ENCODE measurements around the gene KCNMA1. TPM values are rescaled to one million over a fixed set of nuclear protein-coding genes. Genes with fewer than 3 reads are reported as not detected.

The KCNMA1 gene
- total RNA-seq, 1 experiment from 2014 or later: 0.70 TPM

DNA sequence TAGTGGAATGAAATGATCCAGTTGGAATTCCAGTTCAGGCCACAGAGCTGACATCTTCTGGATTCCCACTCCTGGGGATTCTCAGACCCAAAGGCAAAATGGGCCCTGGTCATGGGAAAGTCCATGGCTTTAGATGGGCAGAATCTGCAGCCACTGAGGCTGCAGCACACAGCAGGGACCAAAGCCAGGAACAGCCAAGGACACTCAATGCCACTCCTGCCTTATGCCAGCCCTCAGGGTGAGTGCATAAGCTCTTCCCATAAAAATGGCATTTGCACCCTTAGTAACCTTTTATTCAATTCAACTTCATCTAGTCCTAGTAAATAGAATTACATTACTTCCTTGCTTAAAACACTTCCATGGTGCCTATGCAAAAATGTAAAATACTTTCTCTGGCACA lies 274.4 kb downstream of the KCNMA1 start:
- CTCF ChIA-PET: no interaction called here
- intact Hi-C loops (cut with micrococcal nuclease; ENCODE audit: unreplicated experiment): no loop called here

GRCh38 chr10:77361831-77362230 lies 275.8 kb downstream of the KCNMA1 start:
- no peak for DNase-seq
- H3K27ac ChIP-seq: no peak overlapping the region
- H2AFZ ChIP-seq: no peak overlapping the region
- BruUV-seq (replicated peaks): no TSS peak
- no peaks in the 10 kb centered on the region for H3K27me3 ChIP-seq (ENCODE audit: insufficient read depth, low read depth)
- no peak overlapping the region for H3K4me2 ChIP-seq
- peaks cover 6% of the 10 kb centered on the region; the same call in 1 of the 2 replicates for H3K4me1 ChIP-seq (replicated peaks; ENCODE audit: insufficient read depth)
- TF ChIP-seq CTCF (conservative IDR thresholded peaks at IDR 0.05) (no peak), EZH2 (IDR thresholded peaks at IDR 0.05; ENCODE audit: low read depth) (no peak)
- no peaks in the 10 kb centered on the region for H4K20me1 ChIP-seq (ENCODE audit: insufficient read depth)
- CTCF ChIA-PET: no interaction called here
- no peaks in the 10 kb centered on the region for H3K79me2 ChIP-seq (ENCODE audit: low read depth)
- no peaks in the 10 kb centered on the region for H3F3A ChIP-seq (ENCODE audit: insufficient read depth, low read depth)
- no peaks in the 10 kb centered on the region for H3K9me3 ChIP-seq (ENCODE audit: insufficient read depth, low read depth)
- no peaks in the 10 kb centered on the region for H3K36me3 ChIP-seq (ENCODE audit: low read depth)
- intact Hi-C loops (cut with micrococcal nuclease; ENCODE audit: unreplicated experiment): no loop called here
- H3K4me3 ChIP-seq: no peak overlapping the region
- POLR2A ChIA-PET (ENCODE audit: unreplicated experiment): no interaction called here
- H3K9me2 ChIP-seq (ENCODE audit: insufficient read depth): no peaks in the 10 kb centered on the region

More for the DNA sequence above, 274.4 kb downstream of the KCNMA1 start:
- Histone ChIP-seq H3K4me3 (no peak overlapping the region), H3K4me1 (replicated peaks; ENCODE audit: insufficient read depth) (no peaks in the 10 kb centered on the region), H3K27ac (no peak overlapping the region), H3F3A (ENCODE audit: insufficient read depth, low read depth) (no peaks in the 10 kb centered on the region), H3K79me2 (ENCODE audit: low read depth) (no peaks in the 10 kb centered on the region), H3K9me2 (ENCODE audit: insufficient read depth) (no peaks in the 10 kb centered on the region), H3K27me3 (ENCODE audit: insufficient read depth, low read depth) (no peaks in the 10 kb centered on the region), H3K9me3 (ENCODE audit: insufficient read depth, low read depth) (no peaks in the 10 kb centered on the region), H2AFZ (no peak overlapping the region), H3K4me2 (no peak overlapping the region), H4K20me1 (ENCODE audit: insufficient read depth) (no peaks in the 10 kb centered on the region), H3K36me3 (ENCODE audit: low read depth) (no peaks in the 10 kb centered on the region)
- no peak for DNase-seq
- BruUV-seq (replicated peaks): no TSS peak
- POLR2A ChIA-PET (ENCODE audit: unreplicated experiment): no interaction called here
- TF ChIP-seq EZH2 (IDR thresholded peaks at IDR 0.05; ENCODE audit: low read depth) (no peak), CTCF (conservative IDR thresholded peaks at IDR 0.05) (no peak)

DNA sequence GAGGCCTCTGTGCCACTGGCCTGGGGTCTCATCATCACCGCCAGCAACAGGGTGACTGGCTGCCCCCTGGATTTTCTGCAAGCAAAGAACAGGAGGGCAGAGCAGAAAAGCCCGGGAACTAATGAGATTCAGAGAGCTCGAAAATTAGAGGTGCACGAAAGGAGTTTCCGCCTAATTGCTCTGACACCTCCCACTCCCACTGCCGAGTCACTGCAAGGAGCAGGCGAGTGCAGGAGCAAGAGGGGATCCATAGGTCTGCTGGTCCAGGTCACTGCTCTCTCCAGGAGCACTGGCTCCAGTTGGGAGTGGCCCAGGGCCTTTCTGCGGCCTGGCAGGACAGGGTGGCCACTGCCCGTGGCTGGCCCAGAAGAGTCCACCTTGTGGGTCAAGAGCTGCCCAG lies 276.2 kb downstream of the KCNMA1 start:
- Histone ChIP-seq H3K79me2 (ENCODE audit: low read depth) (no peaks in the 10 kb centered on the region), H3K4me1 (replicated peaks; ENCODE audit: insufficient read depth) (peaks cover 7% of the 10 kb centered on the region), H2AFZ (no peak overlapping the region), H3F3A (ENCODE audit: insufficient read depth, low read depth) (no peaks in the 10 kb centered on the region), H3K27ac (no peak overlapping the region), H3K36me3 (ENCODE audit: low read depth) (no peaks in the 10 kb centered on the region), H3K9me3 (ENCODE audit: insufficient read depth, low read depth) (no peaks in the 10 kb centered on the region), H3K9me2 (ENCODE audit: insufficient read depth) (no peaks in the 10 kb centered on the region), H3K4me3 (no peak overlapping the region), H3K27me3 (ENCODE audit: insufficient read depth, low read depth) (no peaks in the 10 kb centered on the region), H3K4me2 (no peak overlapping the region), H4K20me1 (ENCODE audit: insufficient read depth) (no peaks in the 10 kb centered on the region)
- DNase-seq: no peak
- BruUV-seq (replicated peaks): no TSS peak
- CTCF ChIA-PET: no interaction called here
- intact Hi-C loops (cut with micrococcal nuclease; ENCODE audit: unreplicated experiment): no loop called here
- POLR2A ChIA-PET (ENCODE audit: unreplicated experiment): no interaction called here
- no peak for TF ChIP-seq CTCF (conservative IDR thresholded peaks at IDR 0.05)
- no peak for TF ChIP-seq EZH2 (IDR thresholded peaks at IDR 0.05; ENCODE audit: low read depth)

Measured in PC-9 (cell line).